GM21381 (cell line): ENCODE results near the gene TNS3.
A peak's percentile ranks its signal among the peaks of the same experiment; 100 is the strongest.
"Not testable (repeated sequence)": the region's sequence is repeated elsewhere in the genome, so short reads cannot be mapped to it uniquely, and the experiment has no call there.

ENCODE experiments used
- ATAC-seq: cut with Tn5 transposase; IDR thresholded peaks from one replicate; pipeline ENCODE4 v1.9.1; 2021; ENCODE audit warnings: mild to moderate bottlenecking, moderate library complexity; ENCODE audit not compliant: unreplicated experiment

TNS3 gene

GRCh38 chr7:47603514-47604255, 21.8 kb upstream of the TNS3 start:
- ATAC-seq = not testable (repeated sequence)

- ATAC-seq = no peak
Measured at GRCh38 chr7:47602272-47603004, 20.5 kb upstream of the TNS3 start.

GRCh38 chr7:47601881-47602249, 20.0 kb upstream of the TNS3 start:
- no peak for ATAC-seq

GRCh38 chr7:47601119-47601880, 19.4 kb upstream of the TNS3 start:
- peak; percentile 54 for ATAC-seq

- peak; percentile 46 for ATAC-seq
Measured at GRCh38 chr7:47600199-47601118, 18.5 kb upstream of the TNS3 start.

- ATAC-seq = no peak
Measured at GRCh38 chr7:47597379-47597778, 15.5 kb upstream of the TNS3 start.

GRCh38 chr7:47596502-47597202, 14.7 kb upstream of the TNS3 start:
- no peak for ATAC-seq

- ATAC-seq = no peak
Measured at GRCh38 chr7:47594406-47594805, 12.5 kb upstream of the TNS3 start.

GRCh38 chr7:47591655-47592572, 10.0 kb upstream of the TNS3 start:
- ATAC-seq = no peak

- no peak for ATAC-seq
Measured at GRCh38 chr7:47591089-47591654, 9.3 kb upstream of the TNS3 start.

- not testable (repeated sequence) for ATAC-seq
Measured at GRCh38 chr7:47590215-47590614, 8.3 kb upstream of the TNS3 start.

- ATAC-seq = no peak
Measured at GRCh38 chr7:47588704-47589225, 6.9 kb upstream of the TNS3 start.

- no peak for ATAC-seq
Measured at GRCh38 chr7:47587976-47588375, 6.1 kb upstream of the TNS3 start.

GRCh38 chr7:47587351-47587750, 5.4 kb upstream of the TNS3 start:
- ATAC-seq = no peak

GRCh38 chr7:47586925-47587324, 5.0 kb upstream of the TNS3 start:
- no peak for ATAC-seq

GRCh38 chr7:47586161-47586670, 4.3 kb upstream of the TNS3 start:
- ATAC-seq = not testable (repeated sequence)

GRCh38 chr7:47584536-47584895, 2.6 kb upstream of the TNS3 start:
- ATAC-seq = no peak
